Dedifferentiated amniotic fluid mesenchymal stem cell (primary cell): ENCODE measurements around the gene AHRR.
"Not testable (repeated sequence)": the region's sequence is repeated elsewhere in the genome, so short reads cannot be mapped to it uniquely, and the experiment has no call there.

ENCODE experiments used
- DNase-seq: peaks from one replicate; pipeline ENCODE4 v3.0.0-alpha.2; 2016; ENCODE audit errors: extremely low spot score

AHRR gene

DNA sequence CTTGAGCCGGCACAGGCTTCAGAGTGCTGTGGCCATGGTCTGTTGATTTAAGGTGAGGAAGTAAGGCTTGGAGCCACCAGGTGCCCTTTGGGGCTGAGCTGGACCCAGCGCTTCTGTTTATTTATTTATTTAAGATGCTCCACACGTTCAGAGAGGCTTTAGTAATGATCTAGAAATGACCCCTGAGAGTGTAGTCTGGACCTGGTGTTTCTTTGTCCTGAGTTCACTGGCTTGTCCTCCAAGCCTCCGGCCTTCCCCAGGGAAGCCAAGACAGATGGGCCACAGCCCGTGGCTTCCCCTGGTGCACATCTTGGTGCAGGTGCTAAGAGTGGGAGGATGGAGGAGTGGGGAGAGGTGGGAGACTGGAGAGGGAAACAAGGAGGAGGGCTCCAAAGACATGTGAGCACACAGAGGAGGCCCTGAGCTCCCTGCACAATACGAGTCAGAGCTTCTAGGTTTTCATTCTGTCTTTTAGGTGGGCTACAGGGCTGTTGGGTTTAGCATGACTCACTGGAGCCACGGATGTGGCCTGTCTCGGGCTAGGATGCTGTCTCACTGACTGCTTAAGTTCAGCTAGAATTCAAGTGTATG lies 56.9 kb downstream of the AHRR start:
- DNase-seq: no peak

DNA sequence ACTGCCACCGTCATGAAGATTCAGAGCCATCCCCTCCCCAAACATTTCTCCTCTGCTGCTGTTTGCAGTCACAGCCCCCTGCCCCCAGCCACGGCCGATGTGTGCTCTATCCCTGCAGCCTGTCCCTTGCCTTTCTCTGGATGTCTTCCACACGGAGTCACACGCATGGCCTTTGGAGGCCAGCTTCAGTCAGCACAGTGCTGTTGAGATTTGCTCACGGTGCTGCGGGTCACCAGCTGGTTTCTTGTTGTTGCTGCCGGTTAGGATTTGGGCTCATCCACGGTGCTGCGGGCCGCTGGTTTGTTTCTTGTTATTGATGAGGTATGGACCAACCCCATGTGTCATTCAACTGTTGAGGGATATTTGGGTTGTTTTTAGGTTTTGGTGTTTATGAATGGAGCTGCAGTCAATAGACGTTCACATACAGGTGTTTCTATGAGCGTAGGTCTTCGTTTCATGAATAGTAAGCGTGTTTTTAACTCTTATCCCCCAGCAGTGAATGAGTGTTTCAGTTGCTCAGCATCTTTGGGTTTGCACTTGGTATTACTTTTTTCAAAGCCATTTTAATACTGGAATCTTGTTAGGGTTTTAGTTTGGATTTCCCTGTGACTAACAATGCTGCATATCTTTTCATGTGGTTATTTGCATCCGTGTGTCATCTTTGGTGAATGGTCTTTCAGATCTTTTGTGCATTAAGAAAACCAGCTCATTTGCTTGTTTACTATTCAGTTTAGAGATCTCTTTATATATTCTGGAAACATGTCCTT lies 57.6 kb downstream of the AHRR start:
- DNase-seq: no peak

DNA sequence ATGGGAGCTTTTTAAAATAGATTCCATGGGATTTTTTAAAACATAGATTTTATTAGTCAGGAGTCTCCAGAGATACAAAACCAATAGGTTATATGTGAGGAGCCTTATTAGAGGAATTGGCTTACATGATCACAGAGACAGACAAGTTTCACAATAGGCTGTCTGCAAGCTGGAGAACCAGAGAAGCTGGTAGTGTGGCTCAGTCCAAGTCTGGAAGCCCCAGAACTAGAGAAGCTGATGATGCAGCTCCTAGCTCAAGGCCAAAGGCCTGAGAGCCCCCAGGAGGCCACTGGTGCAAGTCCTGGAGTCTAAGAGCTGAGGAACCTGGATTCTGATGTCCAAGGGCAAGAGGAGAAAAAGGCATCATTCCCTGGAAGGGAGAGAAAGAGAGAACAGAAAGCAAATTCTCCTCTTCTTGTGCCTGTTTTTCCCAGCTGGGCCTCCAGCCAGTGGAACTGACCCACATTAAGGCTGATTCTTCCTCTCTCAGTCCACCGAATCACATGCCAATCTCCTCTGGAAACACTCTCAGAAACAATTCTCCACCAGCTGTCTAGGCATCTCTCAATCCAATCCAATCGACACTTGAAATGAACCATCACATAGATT lies 59.3 kb downstream of the AHRR start:
- peak; percentile 25 for DNase-seq

DNA sequence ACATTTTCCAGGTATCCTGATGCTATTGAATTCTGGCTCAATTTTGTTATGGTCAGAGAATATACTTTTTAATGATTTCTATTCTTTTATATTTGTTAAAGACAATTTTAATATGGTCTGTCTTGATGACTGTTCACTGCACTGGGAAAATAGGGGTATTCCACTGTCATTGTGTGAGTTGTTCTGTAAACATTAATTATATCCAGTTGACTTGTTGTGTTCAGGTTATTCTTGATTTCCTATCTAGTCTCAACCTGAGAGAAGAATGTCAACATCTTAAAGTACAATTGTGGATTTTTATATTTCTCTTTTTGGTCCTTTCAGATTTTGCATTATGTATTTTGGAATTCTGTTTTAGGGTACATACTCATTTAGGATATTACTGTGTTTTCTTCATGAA lies 61.6 kb downstream of the AHRR start:
- DNase-seq: no peak

DNA sequence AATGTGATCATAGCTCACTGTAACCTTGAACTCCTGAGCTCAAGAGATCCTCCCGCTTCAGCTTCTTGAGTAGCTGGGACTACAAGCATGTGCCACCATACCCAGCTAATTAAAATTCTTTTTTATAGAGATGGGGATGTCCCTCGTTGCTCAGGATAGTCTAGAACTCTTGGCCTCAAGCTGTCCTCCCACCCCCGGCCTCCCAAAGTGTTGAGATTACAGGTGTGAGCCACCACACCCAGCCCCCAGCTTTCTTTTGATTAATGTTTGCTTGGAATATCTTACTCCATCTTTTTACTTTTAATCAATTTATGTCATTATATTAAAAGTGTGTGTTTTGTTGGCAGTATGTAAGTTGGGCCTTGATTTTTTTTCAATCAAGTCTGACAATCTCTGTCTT lies 62.1 kb downstream of the AHRR start:
- DNase-seq: no peak

GRCh38 chr5:384576-384975 lies 63.1 kb downstream of the AHRR start:
- DNase-seq: not testable (repeated sequence)

DNA sequence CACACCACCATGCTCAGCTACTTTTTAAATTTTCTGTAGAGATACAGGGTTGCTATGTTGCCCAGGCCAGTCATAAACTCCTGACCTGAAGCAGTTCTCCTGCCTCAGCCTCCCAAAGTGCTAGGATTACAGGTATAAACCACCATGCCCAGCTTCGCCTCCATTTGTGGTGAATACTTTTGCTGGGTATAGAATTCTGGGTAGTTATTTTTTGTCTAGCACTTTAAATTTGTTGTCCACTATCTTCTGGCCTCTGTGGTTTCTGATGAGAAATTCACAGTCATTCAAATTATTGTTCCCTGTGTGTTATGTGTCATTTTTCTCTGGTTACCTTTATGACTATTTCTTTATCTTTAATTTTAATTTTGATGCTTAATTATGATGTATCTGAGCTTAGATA lies 63.8 kb downstream of the AHRR start:
- DNase-seq: no peak

GRCh38 chr5:386432-387341 lies 65.2 kb downstream of the AHRR start:
- DNase-seq: no peak

DNA sequence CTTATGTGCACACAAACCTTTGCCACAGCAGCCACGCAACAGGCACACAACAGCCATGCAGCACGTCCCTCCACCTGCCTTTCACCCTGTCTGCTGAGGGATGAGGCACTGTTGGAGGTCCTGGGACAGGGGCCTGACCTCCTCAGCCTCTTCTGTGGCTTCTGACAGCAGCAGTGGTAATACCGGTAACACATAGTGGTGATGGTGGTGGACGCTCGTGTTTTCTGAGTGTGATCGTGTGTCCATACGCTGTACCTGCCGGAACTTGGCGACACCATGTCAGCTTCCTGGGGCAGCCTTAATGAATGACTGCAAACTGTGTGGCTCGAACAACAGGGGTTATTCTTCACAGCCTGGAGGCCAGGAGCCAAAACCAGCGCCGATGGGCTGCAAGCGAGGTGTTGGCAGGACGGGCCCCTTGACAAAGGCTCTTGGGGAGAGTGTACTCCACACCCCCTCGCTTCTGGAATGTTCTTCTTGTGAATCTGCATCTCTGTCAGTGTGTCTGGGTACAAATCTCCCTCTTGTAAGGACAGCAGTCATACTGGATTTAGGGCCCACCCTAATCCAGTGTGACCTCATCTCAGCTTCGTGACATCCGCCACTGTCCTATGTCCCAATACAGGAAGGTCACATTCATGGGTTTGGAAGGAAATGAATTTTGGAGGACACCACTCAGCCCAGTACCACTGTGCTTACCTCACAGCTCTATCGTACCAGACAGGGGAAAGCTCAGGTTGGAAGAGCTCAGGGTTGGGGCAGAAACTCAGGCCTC lies 66.2 kb downstream of the AHRR start:
- DNase-seq: no peak

GRCh38 chr5:388266-389196 lies 67.0 kb downstream of the AHRR start:
- DNase-seq: no peak

GRCh38 chr5:389197-389821 lies 67.8 kb downstream of the AHRR start:
- DNase-seq: no peak

GRCh38 chr5:389891-390622 lies 68.5 kb downstream of the AHRR start:
- no peak for DNase-seq

DNA sequence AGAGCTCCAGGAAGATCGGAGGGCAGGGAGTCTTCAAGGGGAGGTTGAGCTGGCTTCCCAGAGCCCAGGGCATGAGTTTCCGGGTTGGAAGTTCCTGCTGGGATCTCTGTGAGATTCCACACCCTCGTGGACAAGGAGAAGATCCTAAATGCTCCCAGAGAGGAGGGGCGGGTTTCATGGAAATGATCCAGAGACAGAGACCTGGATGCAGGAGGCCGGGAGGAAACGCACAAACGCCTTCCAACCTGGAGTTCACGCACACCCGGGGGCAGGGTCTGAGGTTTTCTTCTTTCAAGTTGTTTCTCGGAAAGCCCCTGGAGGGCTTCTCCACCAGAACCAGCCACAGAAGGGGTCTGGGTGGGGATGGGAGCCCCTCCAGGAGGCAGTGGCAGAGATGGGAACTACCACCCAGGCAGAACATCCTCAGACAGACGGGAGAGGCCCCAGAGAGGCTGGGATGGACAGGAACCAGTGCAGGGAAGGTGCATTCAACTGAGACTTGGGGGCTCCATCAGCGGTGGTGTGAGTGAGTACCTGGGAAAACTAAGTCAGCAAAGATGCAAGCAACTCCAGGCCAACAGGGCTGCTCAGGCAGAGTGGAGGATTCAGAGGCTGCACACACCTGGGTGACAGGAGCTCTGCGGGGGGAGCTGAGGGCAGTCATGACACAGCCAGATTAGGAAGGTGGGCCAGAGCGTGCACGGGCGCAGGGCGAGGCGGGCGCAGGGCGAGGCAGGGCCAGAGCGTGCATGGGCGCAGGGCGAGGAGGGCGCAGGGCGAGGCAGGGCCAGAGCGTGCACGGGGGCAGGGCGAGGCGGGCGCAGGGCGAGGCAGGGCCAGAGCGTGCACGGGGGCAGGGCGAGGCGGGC lies 69.3 kb downstream of the AHRR start:
- no peak for DNase-seq

DNA sequence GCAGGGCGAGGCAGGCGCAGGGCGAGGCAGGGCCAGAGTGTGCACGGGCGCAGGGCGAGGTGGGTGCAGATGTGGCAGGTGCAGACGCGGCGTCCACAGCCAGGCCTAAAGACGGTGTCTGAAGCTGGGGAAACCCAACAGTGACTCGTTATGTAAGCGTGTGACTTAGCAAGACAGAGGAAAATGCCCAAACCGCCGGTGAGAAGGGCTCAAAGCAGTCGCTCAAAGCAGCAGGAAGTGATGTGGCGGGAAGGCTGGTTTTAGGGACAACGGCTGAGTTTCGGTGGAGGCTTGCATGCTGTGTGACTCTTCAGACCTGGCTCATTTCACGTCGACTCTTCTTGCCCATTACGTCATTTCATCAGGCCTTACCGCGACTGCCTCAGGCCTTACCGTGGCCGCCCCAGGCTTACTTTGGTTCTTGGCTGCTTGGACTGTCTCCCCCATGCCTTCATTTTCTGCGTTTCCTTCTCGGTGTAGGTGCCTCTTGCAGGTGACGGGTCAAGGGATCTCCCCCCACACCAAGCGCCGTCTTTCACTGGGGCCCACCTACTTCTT lies 71.0 kb downstream of the AHRR start:
- no peak for DNase-seq

GRCh38 chr5:393846-394275 lies 72.3 kb downstream of the AHRR start:
- no peak for DNase-seq

DNA sequence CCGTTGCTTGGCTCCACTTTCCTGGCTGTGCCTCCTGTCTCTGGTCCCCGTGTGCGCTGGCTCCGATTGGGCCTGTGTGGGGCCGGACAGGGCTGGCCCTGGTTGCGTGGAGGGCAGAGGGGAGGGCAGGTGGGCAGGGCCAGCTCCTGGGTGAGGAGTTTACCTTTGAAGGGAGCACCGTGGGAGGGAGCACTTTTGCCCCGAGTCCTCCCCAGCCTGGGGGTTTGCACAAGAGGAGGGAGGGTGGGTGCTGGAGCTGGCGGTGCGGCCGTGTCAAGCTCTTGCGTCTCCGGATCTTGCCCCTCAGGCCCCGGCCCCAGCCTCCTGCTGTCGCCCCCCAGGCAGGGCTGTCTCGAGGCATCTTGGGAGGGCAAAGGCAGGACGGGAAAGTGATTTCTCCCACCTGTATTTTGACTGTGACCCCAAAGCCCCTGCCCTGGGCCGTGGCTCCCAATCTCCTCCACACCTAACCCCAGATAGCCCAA lies 73.2 kb downstream of the AHRR start:
- DNase-seq: no peak

DNA sequence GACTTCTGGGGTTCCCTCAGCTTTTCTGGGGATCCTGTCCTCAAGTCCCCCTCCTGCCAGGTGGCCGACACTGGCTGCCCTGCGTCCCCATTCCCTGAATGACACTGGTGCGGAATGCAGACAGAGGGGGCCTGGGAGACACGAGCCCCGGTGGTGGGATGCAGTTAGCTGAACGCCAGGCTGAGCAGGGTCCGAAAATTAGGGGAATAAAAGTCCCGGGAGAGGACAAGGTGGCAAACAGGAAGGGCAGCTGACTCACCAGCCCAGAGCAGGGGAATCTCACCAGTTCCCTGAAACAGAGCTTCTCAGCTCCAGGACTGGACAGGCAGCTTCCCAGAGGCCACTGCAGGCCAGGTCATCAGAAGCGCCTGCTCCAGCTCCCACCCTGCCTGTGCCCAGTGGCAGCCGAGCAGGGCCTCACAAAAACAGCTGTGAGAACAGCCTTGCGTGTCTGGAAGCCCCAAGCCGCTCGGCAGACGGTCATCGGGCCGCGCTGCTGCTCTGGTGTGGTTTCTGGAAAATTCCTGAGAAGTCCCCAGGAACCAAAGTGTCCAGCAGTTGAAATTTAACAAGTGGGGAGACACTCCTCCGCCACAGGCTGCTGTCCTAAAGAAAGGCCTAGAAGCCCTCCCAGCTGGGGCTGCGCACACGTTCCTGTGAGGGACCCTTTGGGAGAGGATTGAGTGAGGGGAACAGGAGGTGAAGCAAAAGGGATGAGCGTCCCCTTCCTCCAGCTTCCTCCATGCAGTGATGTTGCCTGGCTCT lies 73.8 kb downstream of the AHRR start:
- DNase-seq: peak; percentile 85
